ENCODE data around the gene MTA1.

GRCh38 chr14:105381446-105382342, 37.9 kb upstream of the MTA1 start:
- no peak for TF ChIP-seq CTCF (IDR thresholded peaks at IDR 0.05)
- no peak for TF ChIP-seq POLR2AphosphoS5 (IDR thresholded peaks at IDR 0.05)
- TF ChIP-seq EP300 (IDR thresholded peaks at IDR 0.05) = no peak
- no peak for TF ChIP-seq POLR2A (IDR thresholded peaks at IDR 0.05)

Data from stomach (tissue), 4 donors.